Keratinocyte (primary cell): ENCODE measurements around the gene PSMC6.

ENCODE experiments used
- CTCF ChIP-seq, 3 experiments: IDR thresholded peaks in 1 of 3; conservative IDR thresholded peaks in 1 of 3; optimal IDR thresholded peaks in 1 of 3; 2 replicates in 2 of 3; 3 replicates in 1 of 3; pipeline versions ENCODE3 to v1.5.1; 2011; ENCODE audit warnings: low read length in 3 of 3, mild to moderate bottlenecking in 3 of 3, moderate library complexity in 2 of 3, control low read depth in 1 of 3, inconsistent platforms in 1 of 3; ENCODE audit not compliant: insufficient read depth in 2 of 3; ENCODE audit errors: extremely low read depth in 1 of 3
- EZH2 ChIP-seq: IDR thresholded peaks from one replicate; pipeline ENCODE4 v1.6.1; 2012; ENCODE audit warnings: inconsistent platforms, mild to moderate bottlenecking, low read length, moderate library complexity

GRCh38 chr14:52769887-52770286 is 62.9 kb downstream of the PSMC6 start:
- TF ChIP-seq CTCF (optimal IDR thresholded peaks at IDR 0.05 in 1 of 3, IDR thresholded peaks at IDR 0.05 in 1 of 3, conservative IDR thresholded peaks at IDR 0.05 in 1 of 3; ENCODE audit: extremely low read depth in 1 of 3, insufficient read depth in 2 of 3, low read length in 3 of 3) (no peak), EZH2 (no peak)
